ENCODE results near the gene ANKK1. TPM values are rescaled to one million over a fixed set of nuclear protein-coding genes. Genes with fewer than 3 reads are reported as not detected.

ANKK1 gene
- total and polyA plus RNA-seq, 2 of the 8 experiments (the other 6 are each of a cell fraction or from before 2014, with no cell fraction given): 0.11 TPM; not detected in 1

DNA sequence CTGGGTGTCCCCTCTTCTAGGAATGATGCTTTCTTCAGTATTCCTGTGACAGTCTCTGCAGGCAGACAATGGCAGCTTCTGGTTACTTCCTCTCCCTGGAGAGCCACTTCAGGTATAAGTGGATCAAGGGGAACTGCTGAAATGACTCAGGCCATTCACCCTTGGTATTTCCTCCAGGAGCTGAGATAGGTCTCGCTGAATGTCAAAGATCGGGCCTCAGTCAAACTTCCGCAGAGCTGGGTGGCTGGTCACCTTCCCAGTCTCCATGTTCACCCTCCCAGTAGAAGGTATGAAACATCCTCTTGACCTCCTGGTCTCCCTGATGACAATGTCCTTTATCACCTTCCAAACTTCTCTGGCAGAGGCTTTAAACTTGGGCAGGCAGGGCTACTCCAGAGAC lies 1.8 kb upstream of the ANKK1 start (continued):
- TF ChIP-seq, protein P1, sequence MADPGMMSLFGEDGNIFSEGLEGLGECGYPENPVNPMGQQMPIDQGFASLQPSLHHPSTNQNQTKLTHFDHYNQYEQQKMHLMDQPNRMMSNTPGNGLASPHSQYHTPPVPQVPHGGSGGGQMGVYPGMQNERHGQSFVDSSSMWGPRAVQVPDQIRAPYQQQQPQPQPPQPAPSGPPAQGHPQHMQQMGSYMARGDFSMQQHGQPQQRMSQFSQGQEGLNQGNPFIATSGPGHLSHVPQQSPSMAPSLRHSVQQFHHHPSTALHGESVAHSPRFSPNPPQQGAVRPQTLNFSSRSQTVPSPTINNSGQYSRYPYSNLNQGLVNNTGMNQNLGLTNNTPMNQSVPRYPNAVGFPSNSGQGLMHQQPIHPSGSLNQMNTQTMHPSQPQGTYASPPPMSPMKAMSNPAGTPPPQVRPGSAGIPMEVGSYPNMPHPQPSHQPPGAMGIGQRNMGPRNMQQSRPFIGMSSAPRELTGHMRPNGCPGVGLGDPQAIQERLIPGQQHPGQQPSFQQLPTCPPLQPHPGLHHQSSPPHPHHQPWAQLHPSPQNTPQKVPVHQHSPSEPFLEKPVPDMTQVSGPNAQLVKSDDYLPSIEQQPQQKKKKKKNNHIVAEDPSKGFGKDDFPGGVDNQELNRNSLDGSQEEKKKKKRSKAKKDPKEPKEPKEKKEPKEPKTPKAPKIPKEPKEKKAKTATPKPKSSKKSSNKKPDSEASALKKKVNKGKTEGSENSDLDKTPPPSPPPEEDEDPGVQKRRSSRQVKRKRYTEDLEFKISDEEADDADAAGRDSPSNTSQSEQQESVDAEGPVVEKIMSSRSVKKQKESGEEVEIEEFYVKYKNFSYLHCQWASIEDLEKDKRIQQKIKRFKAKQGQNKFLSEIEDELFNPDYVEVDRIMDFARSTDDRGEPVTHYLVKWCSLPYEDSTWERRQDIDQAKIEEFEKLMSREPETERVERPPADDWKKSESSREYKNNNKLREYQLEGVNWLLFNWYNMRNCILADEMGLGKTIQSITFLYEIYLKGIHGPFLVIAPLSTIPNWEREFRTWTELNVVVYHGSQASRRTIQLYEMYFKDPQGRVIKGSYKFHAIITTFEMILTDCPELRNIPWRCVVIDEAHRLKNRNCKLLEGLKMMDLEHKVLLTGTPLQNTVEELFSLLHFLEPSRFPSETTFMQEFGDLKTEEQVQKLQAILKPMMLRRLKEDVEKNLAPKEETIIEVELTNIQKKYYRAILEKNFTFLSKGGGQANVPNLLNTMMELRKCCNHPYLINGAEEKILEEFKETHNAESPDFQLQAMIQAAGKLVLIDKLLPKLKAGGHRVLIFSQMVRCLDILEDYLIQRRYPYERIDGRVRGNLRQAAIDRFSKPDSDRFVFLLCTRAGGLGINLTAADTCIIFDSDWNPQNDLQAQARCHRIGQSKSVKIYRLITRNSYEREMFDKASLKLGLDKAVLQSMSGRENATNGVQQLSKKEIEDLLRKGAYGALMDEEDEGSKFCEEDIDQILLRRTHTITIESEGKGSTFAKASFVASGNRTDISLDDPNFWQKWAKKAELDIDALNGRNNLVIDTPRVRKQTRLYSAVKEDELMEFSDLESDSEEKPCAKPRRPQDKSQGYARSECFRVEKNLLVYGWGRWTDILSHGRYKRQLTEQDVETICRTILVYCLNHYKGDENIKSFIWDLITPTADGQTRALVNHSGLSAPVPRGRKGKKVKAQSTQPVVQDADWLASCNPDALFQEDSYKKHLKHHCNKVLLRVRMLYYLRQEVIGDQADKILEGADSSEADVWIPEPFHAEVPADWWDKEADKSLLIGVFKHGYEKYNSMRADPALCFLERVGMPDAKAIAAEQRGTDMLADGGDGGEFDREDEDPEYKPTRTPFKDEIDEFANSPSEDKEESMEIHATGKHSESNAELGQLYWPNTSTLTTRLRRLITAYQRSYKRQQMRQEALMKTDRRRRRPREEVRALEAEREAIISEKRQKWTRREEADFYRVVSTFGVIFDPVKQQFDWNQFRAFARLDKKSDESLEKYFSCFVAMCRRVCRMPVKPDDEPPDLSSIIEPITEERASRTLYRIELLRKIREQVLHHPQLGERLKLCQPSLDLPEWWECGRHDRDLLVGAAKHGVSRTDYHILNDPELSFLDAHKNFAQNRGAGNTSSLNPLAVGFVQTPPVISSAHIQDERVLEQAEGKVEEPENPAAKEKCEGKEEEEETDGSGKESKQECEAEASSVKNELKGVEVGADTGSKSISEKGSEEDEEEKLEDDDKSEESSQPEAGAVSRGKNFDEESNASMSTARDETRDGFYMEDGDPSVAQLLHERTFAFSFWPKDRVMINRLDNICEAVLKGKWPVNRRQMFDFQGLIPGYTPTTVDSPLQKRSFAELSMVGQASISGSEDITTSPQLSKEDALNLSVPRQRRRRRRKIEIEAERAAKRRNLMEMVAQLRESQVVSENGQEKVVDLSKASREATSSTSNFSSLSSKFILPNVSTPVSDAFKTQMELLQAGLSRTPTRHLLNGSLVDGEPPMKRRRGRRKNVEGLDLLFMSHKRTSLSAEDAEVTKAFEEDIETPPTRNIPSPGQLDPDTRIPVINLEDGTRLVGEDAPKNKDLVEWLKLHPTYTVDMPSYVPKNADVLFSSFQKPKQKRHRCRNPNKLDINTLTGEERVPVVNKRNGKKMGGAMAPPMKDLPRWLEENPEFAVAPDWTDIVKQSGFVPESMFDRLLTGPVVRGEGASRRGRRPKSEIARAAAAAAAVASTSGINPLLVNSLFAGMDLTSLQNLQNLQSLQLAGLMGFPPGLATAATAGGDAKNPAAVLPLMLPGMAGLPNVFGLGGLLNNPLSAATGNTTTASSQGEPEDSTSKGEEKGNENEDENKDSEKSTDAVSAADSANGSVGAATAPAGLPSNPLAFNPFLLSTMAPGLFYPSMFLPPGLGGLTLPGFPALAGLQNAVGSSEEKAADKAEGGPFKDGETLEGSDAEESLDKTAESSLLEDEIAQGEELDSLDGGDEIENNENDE (IDR thresholded peaks at IDR 0.05; ENCODE audit: insufficient replicate concordance, low read length): no peak
- TF ChIP-seq CHD2 (IDR thresholded peaks at IDR 0.05; ENCODE audit: low read length) (no peak), BCL11A (IDR thresholded peaks at IDR 0.05; ENCODE audit: low read depth in 2 of 2, low read length in 2 of 2) (no peak), GTF2F1 (IDR thresholded peaks at IDR 0.05; ENCODE audit: borderline replicate concordance, low read depth, low read length) (no peak), SP2 (IDR thresholded peaks at IDR 0.05; ENCODE audit: low read length) (no peak), SIN3A (conservative IDR thresholded peaks at IDR 0.05 in 1 of 2, IDR thresholded peaks at IDR 0.05 in 1 of 2; ENCODE audit: low read depth in 1 of 2, low read length in 2 of 2) (no peak), SP1 (IDR thresholded peaks at IDR 0.05; ENCODE audit: low read depth, low read length) (no peak)
- TF ChIP-seq, protein P2, sequence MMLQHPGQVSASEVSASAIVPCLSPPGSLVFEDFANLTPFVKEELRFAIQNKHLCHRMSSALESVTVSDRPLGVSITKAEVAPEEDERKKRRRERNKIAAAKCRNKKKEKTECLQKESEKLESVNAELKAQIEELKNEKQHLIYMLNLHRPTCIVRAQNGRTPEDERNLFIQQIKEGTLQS (IDR thresholded peaks at IDR 0.05; ENCODE audit: insufficient read depth, low read depth, low read length): no peak
- TF ChIP-seq, protein P3, sequence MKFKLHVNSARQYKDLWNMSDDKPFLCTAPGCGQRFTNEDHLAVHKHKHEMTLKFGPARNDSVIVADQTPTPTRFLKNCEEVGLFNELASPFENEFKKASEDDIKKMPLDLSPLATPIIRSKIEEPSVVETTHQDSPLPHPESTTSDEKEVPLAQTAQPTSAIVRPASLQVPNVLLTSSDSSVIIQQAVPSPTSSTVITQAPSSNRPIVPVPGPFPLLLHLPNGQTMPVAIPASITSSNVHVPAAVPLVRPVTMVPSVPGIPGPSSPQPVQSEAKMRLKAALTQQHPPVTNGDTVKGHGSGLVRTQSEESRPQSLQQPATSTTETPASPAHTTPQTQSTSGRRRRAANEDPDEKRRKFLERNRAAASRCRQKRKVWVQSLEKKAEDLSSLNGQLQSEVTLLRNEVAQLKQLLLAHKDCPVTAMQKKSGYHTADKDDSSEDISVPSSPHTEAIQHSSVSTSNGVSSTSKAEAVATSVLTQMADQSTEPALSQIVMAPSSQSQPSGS (IDR thresholded peaks at IDR 0.05; ENCODE audit: low read length): no peak
